Ishikawa (cell line): ENCODE results near the gene STRBP.

Source experiments
- CEBPB ChIP-seq: IDR thresholded peaks from 2 replicates; pipeline ENCODE4 v1.6.1; 2012
- EGR1 ChIP-seq: IDR thresholded peaks from 2 replicates; pipeline ENCODE4 v1.6.1; 2012
- EP300 ChIP-seq: IDR thresholded peaks from 2 replicates; pipeline ENCODE4 v1.6.1; 2012; ENCODE audit warnings: borderline replicate concordance
- RAD21 ChIP-seq: IDR thresholded peaks from 2 replicates; pipeline ENCODE4 v1.6.1; 2012; ENCODE audit warnings: low read depth
- TAF1 ChIP-seq: IDR thresholded peaks from 2 replicates; pipeline ENCODE4 v1.6.1; 2012; ENCODE audit warnings: low read depth, mild to moderate bottlenecking
- YY1 ChIP-seq: IDR thresholded peaks from 2 replicates; pipeline ENCODE4 v1.6.1; 2012; ENCODE audit warnings: low read depth

DNA sequence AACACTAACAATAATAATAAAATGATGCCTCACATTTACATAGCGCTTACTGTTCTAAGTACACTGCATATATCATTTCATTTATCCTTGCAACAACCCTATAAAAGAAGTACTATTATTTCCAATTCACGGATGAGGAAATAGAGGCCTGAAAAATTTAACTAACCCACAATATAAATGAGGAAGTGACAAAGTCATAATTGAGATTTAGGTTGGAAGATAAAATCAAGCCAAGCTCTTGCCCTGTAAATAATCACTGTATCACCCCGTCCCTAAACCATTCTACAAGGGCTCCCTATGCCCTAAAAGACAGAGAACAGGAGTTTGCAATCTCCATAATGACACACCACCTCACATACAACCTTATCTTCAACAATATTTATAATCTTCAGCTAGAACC lies 49.6 kb downstream of the STRBP start:
- no peak for TF ChIP-seq RAD21
- TF ChIP-seq CEBPB, result no peak
- TF ChIP-seq YY1, result no peak
- no peak for TF ChIP-seq TAF1
- no peak for TF ChIP-seq EGR1
- no peak for TF ChIP-seq EP300
